ENCODE results near the gene NAAA.
"Not testable (repeated sequence)": the region's sequence is repeated elsewhere in the genome, so short reads cannot be mapped to it uniquely, and the experiment has no call there.

Gene NAAA

DNA sequence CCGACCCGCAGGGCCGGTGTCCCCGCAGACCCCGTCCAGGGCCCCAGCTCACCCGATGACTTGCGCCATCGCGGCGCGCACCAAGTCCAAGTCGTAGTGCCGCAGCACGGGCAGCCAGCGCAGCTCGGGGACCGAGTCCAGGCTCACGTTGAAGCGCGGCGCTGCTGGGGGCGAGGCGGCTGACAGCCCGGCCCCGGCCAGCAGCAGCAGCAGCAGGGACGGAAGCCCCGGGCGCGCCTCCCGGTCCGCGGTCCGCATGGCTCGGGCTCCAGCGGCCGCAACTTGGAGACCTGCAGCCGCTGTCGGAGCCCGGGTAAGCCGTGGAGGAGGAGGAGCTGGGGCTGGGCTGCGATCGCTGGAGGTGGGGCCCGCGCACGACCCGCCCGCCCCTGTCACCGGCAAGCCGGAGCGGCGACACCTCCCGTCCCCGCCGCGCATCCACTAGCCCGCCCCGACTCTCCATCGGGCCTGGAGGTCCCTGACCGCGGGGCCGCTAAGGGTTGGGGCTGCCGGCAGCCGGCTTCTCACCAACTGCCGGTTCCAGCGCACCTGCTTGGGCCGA is at the start of gene NAAA:
Gene NAAA, minus strand, starts transcription at position 322 of the 562 bp plus-strand sequence. Its CDS starts 64 bp downstream, at position 258.
- peak; percentile 58 for DNase-seq (ENCODE audit: low read depth)

DNA sequence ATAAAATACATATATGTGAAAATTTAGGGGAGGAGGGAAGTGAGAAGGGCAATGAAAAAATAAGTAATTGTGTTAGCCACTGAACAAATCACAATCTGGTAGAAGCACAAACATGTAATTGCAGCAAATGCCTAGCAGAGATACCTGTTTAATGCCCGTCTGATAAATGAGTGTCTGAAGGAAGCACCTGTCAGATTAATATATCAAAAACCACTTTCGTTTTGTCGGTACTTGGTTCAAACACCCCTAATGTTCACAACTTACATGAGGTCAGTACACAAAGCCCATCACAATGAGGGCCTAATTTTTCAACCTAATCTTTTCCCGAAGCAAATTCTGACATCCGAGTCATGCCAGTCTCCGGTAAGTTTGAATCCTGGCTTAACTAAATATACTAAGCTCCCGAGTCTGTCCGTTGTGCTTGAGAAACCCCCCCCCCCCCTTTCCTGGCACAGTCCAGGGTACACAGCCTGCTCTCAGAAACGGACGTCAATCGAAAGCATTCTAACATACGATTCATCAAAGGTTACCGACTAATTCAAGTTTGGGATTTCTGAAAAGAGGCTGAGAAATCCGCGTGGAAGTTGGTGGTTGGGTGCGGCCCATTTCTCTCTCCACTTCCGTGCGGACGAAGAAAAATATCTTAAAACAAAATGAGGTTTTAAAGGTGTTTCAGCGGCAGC is 49.2 kb upstream of the NAAA start:
- no peak for DNase-seq (ENCODE audit: low read depth)

DNA sequence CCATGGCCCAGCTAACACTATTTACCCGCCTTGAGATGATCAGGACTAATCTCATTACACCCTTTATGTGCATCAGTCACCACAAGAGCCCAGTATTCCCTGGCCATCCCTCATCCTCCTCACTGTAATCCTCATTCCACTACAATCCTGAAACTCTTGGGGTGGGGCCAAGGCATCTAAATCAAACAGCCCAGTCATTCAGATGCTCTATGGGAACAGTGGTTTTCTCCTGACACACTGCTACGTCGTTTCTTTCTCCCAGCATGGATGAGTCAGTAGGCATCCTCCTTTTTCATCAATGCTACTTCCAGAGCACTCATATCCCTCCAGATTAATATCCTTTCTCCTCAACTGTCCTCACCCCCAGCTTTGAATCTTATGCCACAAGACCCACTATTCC is 44.3 kb upstream of the NAAA start:
- no peak for DNase-seq (ENCODE audit: low read depth)

DNA sequence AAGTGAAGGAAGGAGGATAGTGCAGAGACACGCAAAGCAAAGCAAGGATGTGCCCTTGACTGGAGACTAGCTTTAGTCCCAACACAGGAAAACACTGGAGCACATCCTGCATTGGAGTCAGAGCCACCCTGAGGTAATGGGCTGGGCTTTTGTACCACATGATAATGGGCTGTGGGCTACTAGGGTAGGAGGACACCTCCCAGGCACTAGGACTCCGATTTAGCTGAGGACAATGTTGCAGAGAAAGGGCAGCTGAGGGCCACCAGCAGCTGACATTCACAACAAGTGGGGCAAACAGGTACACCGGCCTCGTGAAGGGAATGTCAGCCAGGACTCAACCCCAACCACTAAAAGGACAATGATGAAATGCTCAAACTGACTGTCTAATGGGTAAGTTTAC is 39.8 kb upstream of the NAAA start:
- no peak for DNase-seq (ENCODE audit: low read depth)

DNA sequence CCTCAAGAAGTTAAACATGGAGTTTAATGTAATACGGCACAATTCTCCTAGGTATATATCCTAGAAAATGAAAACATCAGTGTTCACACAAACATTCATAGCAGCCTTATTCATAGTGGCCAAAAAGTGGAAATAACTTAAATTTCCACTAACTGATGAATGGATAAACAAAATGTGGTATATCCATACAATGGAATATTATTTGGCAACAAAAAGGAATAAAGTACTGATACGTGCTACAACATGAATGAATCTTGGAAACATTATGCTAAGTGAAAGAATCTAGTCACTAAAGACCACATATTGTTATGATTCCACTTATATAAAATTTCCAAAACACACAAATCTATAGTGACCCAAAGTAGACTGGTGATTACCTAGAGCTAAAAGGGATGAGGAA is 35.4 kb upstream of the NAAA start:
- no peak for DNase-seq (ENCODE audit: low read depth)

DNA sequence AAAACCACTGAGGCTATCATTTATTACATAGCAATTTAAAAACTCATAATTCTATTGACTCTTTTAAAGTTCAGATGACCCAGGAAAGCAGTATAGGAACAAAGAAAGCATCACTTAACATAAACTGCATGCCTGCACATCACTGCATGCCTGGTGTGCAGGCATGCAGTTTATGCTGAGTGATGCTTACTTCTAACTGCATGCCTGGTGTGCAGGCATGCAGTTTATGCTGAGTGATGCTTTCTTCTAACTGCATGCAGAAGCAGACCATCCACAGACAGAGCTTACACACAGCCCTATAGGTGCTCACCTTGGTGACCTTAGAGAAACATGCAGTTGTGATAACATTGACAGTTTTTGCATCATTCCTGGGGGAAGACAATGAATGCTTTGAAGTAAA is 33.0 kb upstream of the NAAA start:
- DNase-seq (ENCODE audit: low read depth): no peak

DNA sequence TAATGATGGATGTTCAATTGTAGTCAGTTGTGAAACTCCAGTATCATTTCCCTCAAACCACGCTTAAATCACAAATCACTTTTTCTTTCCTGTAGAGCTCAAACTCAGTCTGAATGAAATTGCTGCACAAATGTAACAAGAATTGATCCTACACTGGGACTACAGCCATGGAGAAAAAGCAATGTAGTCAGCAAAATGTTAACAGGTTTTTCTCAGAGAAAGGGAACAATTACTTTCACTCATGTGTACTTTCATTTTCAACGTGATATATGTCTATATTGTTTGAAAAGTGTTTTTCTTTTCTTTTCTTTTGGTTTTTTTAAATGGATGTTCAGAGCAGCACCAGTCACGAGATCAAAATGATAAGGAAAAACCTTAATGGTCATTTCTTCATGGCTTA is 27.3 kb upstream of the NAAA start:
- DNase-seq (ENCODE audit: low read depth): no peak

DNA sequence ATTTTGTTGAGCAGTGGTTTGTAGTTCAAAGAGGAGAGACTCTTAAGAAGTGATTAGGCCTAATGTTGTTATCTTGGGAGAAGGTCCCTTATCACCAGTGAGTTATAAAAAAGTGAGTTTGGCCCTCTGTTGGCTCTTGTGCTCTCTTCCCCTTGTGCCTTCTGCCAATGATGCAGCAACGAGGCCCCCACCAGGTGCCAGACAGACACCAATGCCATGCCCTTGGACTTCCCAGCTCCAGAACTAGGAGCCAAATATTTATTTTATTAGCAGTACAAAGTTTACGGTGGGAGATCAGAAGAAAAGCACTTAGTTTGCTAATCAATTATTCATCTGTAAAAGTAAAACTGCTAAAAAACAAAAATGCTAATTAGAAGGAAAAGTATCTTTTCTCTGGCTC is 22.7 kb upstream of the NAAA start:
- DNase-seq (ENCODE audit: low read depth): no peak

DNA sequence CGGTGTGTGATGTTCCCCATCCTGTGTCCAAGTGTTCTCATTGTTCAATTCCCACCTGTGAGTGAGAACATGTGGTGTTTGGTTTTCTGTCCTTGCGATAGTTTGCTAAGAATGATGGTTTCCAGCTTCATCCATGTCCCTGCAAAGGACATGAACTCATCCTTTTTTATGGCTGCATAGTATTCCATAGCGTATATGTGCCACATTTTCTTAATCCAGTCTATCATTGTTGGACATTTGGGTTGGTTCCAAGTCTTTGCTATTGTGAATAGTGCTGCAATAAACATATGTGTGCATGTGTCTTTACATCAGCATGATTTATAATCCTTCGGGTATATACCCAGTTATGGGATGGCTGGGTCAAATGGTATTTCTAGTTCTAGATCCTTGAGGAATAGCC is 21.3 kb upstream of the NAAA start:
- not testable (repeated sequence) for DNase-seq (ENCODE audit: low read depth)

DNA sequence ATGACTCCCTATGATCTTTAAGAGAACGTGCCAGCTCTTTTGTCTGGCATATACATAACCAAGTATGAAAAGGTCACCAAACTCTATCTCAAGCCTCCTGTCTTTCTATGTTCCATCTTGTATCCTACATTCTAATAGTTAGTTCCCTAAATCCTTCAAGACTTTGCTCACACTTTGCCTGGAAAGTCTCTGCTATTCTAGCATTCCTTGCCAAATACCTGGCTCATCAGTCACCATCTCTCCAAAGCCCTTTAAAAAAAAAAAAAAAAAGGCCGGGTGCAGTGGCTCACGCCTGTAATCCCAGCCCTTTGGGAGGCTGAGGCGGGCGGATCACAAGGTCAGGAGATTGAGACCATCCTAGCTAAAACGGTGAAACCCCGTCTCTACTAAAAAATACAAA is 17.7 kb upstream of the NAAA start:
- not testable (repeated sequence) for DNase-seq (ENCODE audit: low read depth)

DNA sequence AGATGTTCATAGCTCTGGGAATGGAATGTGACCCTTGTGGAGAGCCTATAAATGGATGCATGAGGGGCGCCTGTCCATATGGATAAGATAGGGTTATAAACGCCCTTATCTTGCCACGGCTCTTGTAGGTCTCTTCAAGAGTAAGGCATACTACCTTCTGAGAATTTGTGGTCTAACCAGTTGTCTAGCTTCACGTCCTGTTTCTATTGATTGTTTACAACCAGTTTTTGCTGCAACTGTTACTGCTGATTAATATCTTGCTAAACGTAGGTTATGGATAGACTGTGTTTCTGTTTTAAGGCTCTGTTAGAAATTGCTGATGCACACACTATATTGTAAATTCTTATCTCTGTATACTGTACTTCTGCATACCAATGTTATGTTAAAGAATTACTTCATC is 14.0 kb upstream of the NAAA start:
- not testable (repeated sequence) for DNase-seq (ENCODE audit: low read depth)

DNA sequence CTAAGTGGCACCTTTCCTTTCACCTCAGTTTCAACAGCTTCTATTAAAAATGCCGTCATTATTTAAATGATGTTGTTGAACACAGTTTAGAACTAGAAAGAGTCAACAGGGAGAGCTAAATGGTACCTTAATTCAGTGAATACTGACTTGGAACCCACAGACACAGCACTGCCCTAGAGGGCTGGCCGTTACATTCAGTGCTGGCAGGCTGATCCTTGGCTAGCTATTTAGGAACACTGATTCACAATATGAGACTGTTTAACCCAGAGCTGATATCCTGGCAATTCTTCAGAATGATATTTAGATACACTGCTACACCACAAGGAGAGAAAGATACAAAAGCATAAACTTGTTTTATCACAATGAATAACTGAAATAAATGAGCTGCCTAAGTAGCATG is 12.7 kb upstream of the NAAA start:
- DNase-seq (ENCODE audit: low read depth): no peak

DNA sequence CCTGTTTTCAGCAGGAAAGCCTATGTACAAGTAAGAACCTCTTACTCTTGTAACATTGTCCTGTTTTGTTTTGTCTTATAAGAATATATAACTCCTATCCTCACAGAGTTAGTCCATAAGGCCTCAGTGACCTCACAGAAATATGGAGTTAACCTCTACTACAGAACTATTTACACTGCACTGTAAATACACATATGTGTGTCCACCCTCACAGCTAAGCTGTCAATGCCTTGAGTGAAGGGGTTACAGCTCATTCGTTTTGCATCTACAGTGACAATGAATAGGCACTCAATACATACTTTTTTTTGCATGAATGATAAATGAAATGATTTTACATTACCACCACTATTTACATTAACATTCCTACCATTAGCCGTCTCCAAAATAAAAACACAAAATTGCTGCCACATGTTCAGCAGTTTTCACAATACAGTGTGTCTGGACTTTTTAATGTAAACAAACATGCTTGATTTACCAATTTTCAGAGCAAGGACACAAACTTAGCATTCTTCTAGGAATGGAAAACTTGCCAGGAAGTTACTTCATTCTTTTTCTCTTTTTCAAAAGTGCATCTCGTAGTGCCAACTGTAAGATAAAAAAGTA is 9.5 kb upstream of the NAAA start:
- DNase-seq (ENCODE audit: low read depth): no peak

DNA sequence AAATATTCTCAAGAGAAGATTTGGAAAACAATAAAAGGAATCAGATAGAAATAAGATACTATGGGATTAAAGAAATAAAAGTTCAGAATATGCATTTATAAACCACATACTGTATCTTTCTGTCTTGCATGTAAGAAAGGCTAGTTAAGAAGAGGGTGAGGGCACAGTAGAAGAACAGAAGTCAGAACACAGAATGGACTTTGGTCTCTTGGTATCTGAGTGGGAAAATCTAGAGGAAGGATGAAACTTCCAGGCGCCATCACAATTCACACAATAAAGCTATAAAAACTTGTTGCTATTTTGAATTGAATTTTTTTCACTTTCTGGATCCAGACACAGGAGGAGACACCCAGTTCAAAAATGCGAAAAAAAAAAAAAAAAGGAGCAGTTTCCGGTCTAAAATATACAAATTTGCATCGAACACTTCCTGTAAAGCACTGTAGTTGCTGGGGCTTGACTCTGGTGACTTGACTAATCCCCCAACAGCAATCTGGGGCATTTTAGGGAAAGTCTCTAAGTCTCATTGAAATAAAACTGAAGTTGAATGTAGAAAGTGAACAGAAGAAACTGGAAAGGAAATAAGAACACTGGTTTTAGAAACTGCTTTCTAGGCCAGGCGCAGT is 8.1 kb upstream of the NAAA start:
- no peak for DNase-seq (ENCODE audit: low read depth)

DNA sequence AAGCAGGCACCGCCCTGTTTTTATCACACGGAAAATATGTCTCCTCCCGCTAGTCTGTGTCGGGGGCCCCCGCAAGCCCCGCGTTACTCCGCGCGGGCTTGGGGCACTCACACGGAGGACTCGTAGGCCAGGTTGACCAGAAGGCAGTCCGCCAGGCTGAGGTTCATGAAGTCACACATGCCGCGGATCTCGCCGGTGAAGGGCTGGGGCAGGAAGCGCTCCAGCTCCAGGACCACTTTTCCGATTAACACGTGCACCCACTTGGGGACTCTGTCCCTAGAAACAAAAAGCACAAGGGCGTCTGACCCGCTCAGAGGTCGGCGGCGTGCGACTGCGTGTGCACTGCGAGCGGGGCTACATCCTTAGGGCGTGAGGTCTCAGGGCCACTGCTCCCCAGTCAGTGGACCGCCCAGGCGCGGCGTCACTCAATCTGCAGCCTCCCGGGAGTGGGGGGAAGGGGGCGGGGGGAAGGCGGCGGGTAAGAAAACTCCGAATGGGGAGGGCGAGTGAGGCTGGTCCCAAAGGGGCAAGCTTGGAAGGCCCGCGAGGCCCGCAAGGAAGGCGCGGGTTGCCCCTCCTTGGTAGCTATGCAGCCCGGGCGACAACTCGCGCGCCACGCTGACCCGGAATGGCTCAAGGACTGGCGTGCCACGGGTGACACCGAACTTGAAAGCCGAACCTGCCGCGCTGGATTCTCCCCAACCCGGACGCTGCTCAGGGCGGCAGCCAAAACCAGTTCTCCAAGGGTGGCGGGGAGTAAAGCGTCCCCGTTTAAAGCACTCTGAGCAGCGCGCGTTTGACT is 722 bp downstream of the NAAA start:
- peak; percentile 58 for DNase-seq (ENCODE audit: low read depth)

DNA sequence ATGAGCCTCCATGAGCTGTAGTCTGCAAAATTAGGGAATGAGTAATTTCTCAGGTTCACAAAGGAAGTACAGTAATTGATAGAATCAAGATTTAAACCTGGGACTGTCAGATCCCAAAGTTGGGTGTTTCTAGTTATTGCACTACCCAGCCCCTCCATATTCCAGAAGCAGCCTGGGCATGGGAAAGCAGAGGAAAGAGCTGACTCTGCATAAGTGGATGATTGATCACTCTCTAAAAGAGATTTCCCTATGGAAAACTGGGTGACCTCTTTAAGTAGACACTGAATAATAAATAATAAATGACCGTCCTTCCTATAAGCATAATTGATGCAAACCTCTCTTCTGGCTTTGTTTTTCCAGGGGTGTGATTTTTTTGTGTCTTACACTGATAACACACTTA is 5.2 kb downstream of the NAAA start:
- DNase-seq (ENCODE audit: low read depth): no peak

DNA sequence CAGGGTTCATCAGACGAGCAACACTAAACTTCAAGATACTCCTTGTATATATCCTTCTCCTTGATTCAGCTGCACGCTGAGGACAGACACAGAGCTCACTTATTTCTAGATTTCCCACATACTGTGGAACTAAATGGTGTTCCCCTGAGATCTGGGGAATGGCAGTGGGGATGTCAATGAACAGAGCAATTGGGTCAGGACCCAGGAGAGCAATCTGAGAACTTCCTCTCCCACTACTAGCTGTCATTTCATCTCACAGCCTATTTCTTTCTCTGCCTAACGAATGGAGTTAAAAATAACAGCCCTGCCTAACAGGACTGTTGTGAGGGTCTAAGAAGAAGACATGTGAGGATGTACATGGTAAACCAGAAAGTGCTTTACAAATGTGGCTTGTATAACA is 10.7 kb downstream of the NAAA start:
- DNase-seq (ENCODE audit: low read depth): no peak

DNA sequence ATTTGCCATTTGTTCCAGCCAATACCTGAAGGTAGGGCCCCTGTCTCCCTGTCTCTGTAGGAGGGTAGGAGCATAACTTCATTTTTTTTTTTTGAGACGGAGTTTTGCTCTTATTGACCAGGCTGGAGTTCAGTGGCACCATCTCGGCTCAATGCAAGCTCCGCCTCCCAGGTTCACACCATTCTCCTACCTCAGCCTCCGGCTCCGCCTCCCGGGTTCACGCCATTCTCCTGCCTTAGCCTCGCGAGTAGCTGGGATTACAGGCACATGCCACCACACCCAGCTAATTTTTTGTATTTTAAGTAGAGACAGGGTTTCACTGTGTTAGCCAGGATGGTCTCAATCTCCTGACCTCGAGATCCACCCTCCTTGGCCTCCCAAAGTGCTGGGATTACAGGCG is 15.9 kb downstream of the NAAA start:
- not testable (repeated sequence) for DNase-seq (ENCODE audit: low read depth)

DNA sequence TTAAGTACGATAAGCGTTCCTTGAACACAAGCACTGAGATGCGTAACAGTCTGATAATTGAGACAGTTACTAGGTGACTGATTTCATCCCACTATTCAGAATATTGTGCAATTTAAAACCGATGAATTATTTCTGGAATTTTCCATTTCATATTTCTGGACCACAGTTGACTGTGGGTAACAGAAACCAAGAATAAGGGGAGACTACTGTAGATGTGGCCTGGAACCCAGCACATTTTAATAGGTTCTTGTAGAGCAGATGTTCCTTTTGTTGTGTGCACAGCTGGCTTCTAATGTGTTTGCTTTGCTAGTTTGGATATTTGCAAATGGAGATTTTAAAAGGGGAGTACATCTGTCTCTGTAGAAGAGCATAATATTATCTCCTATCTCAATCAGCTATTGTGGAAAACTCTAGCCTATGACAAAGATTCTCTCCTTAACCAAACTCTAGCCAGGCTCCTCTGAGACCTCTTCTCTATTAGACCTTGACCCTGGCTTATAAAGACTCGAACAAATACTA is 16.4 kb downstream of the NAAA start:
- DNase-seq (ENCODE audit: low read depth): no peak

DNA sequence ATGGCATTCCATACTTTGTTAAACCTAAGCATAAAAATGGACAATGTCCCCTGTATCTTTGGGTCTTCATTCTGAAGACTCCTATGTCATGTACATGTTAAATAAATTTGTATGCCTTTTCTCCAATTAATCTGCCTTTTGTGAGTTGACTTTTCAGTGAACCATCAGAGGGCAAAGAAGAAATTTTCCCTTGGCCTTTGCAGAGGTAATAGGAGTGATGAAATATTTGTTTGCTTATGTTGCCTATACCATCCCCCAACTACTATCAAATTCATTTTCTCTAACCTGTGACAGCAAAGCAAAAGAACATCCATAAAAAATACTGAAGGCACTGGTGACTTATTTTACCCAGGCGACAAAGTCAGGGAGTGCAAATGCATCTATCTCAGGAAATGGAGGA is 18.2 kb downstream of the NAAA start:
- DNase-seq (ENCODE audit: low read depth): no peak

DNA sequence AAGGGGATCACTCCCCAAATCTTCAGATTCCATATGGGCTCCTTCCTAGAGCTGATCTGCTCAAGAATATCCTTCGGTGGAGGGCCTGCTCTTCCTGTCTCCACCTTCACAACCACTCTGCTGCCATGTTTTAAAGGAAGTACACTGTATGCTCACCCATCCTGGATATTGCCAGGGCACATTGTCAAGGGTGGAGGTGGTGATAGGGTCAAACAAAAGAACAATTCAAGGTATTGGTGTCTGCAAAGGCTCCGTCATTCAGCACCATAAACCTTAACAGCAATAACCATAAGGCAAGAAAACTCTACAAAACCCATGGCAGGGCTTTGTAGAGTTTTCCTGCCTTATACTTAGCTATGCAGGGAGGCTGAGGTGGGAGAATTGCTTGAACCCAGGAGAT is 18.9 kb downstream of the NAAA start:
- DNase-seq (ENCODE audit: low read depth): no peak

DNA sequence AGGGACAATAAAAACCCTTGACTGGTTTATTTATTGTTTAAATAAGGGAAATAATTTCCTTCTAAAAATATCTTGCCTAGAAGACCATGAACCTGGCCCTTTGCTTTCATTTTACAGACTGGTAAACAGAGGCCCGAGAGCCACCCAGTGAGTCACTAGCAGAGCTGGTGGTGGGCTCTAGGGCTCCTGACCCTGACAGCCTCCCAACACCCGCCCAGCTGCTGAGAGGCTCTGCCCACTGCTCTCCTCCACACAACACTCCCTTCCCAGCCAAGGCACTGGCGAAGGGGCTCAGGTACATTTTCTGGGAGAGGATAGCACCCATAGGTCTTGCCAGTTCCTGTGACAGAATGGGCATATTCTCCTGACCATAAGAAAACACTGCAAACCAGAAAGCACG is 20.5 kb downstream of the NAAA start:
- no peak for DNase-seq (ENCODE audit: low read depth)
